Fibroblast of villous mesenchyme (primary cell): ENCODE measurements around the gene COTL1. TPM values are rescaled to one million over a fixed set of nuclear protein-coding genes. Genes with fewer than 3 reads are reported as not detected.

Source experiments
- DNase-seq: peaks from one replicate; pipeline ENCODE4 v3.0.0-alpha.2; 2010; ENCODE audit warnings: low read depth
- H3K4me3 ChIP-seq: 2 replicates; pipeline ENCODE4 v1.5.1; 2011; ENCODE audit warnings: low read depth, mild to moderate bottlenecking, low read length
- total RNA-seq: library from RNA; depleted of rRNA; stranded (reverse); fragments of >200 nt; gene quantifications from 2 replicates; pipeline ENCODE4 v1.2.3, GENCODE V29; 2012
- TF ChIP-seq, protein P1 (sequence below): IDR thresholded peaks from 2 replicates; pipeline ENCODE4 v1.5.1; 2012; ENCODE audit warnings: low read depth, mild to moderate bottlenecking, low read length; ENCODE audit not compliant: insufficient read depth

COTL1 gene
- total RNA-seq, 1 donor: 265 TPM

GRCh38 chr16:84557059-84557458 lies 60.8 kb downstream of the COTL1 start:
- no peak for DNase-seq
- no peak overlapping the region for H3K4me3 ChIP-seq
- TF ChIP-seq, protein P1, sequence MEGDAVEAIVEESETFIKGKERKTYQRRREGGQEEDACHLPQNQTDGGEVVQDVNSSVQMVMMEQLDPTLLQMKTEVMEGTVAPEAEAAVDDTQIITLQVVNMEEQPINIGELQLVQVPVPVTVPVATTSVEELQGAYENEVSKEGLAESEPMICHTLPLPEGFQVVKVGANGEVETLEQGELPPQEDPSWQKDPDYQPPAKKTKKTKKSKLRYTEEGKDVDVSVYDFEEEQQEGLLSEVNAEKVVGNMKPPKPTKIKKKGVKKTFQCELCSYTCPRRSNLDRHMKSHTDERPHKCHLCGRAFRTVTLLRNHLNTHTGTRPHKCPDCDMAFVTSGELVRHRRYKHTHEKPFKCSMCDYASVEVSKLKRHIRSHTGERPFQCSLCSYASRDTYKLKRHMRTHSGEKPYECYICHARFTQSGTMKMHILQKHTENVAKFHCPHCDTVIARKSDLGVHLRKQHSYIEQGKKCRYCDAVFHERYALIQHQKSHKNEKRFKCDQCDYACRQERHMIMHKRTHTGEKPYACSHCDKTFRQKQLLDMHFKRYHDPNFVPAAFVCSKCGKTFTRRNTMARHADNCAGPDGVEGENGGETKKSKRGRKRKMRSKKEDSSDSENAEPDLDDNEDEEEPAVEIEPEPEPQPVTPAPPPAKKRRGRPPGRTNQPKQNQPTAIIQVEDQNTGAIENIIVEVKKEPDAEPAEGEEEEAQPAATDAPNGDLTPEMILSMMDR: no peak

DNA sequence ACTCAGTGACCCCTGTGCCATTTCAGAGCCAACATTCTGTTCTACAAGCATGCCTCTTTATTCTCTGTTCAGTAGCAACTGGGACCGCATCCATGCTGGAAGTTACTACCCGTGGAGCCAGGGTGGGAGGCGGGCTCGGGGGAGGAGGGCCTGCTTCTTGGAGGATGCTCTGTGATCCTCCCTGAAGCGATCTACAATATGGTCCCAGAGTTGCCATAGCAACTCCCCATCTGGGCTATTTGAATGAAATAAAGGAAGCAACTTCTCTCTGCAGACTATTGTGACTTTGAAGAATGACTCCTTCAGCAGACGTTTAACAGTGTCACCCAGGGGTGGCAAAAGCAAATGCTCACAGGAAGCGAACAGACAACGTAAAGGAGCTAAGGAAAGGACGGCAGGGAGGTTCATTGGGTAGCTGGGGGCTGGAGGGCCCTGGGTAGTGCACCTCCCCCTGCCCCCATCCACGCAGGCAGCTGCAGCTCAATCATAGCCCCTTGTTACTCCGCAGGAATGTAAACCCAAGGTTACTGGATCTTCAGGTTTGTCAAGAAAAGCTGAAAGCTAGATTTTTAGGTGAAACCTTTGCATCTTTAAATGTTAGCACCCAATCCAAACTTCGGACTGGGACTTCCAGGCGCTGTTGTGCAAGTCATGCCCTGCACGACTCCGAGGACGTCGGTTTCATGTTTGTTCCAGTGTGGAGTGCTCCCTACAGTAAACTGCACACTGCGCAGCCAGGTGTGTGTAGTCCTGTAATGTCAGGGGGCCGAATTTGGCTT lies 62.3 kb downstream of the COTL1 start:
- H3K4me3 ChIP-seq: no peak overlapping the region
- TF ChIP-seq, protein P1: no peak
- DNase-seq: no peak

DNA sequence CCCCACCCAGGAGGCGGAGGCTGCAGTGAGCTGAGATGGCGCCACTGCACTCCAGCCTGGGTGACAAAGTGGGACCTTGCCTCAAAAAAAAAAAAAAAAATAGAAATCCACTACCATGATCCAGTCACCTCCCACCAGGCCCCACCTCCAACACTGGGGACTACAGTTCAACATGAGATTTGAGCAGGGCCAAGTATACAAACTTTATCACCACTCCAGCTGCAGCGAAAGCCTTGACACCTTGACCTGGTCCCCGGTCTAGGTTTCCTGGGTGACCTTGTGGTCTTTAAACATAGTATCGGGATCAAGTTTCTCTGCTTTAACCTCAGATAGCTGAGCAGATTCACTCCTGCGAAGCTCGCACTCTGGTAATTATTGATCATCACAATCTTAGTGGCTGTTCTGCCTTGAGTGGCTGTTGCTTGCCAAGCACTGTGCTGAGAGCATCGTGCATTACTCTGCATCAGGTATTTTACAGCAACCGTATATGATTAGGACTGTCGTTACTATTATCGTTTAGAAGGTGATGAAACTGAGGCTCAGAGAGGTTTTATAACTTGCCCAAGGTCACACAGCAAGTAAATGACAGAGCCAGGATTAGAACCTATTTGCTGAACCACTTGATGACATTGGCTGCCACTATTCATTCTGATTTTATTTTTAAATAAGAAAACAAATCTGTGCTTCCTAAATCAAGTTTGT lies 63.1 kb downstream of the COTL1 start:
- no peak for DNase-seq
- no peak overlapping the region for H3K4me3 ChIP-seq
- TF ChIP-seq, protein P1: no peak

- TF ChIP-seq, protein P1: no peak
- DNase-seq: no peak
- H3K4me3 ChIP-seq: no peak overlapping the region
Observed at GRCh38 chr16:84553873-84554399, 63.9 kb downstream of the COTL1 start.

GRCh38 chr16:84552135-84552534 lies 65.7 kb downstream of the COTL1 start:
- TF ChIP-seq, protein P1: no peak
- DNase-seq: no peak
- no peak overlapping the region for H3K4me3 ChIP-seq

DNA sequence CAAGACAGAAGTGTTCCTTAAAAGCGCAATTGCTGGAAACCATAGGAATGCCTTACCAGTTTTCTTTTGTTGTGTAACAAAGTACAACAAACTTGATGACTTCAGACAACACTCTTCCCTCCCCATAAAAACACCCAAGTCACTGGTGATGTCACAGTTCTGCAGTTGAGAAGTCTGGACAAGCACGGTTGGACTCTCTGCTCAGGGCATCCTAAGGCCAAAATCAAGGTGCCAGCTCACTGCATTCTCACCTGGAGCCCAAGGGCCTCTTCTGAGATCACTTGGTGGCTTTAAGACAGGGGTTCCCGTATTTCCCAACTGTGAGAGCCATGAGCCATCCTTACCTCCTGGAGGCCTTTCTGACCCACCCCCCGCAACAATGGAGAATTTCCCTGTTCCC lies 67.8 kb downstream of the COTL1 start:
- DNase-seq: no peak
- H3K4me3 ChIP-seq: no peak overlapping the region
- TF ChIP-seq, protein P1: no peak
